Activated naive CD4-positive, alpha-beta T cell treated with anti-CD3 and anti-CD28 coated beads for 36 hours (primary cell): ENCODE data around the gene SLC38A3. TPM values are rescaled to one million over a fixed set of nuclear protein-coding genes. Genes with fewer than 3 reads are reported as not detected.
"Not testable (repeated sequence)": the region's sequence is repeated elsewhere in the genome, so short reads cannot be mapped to it uniquely, and the experiment has no call there.

Source experiments
- CTCF ChIA-PET: fragments of 350-600 bp; sonication (Branson Sonifier 250); formaldehyde crosslinking; loops from one replicate; lab custom pipeline; 2021; ENCODE audit warnings: antibody characterized with exemption; lab: Charles Lee
- DNase-seq: peaks from one replicate; pipeline ENCODE4 v3.0.0-alpha.2; 2020
- H3K27ac Mint-ChIP-seq: one replicate; pipeline ENCODE4 v1.8.0; 2021; ENCODE audit warnings: mild to moderate bottlenecking, mixed read lengths
- H3K27me3 Mint-ChIP-seq: one replicate; pipeline ENCODE4 v1.8.0; 2021; ENCODE audit warnings: low read depth, mixed read lengths
- H3K36me3 Mint-ChIP-seq: one replicate; pipeline ENCODE4 v1.8.0; 2021; ENCODE audit warnings: low read depth, mixed read lengths
- H3K4me1 Mint-ChIP-seq: one replicate; pipeline ENCODE4 v1.8.0; 2021; ENCODE audit warnings: low read depth, mixed read lengths
- H3K4me3 Mint-ChIP-seq: one replicate; pipeline ENCODE4 v1.8.0; 2021; ENCODE audit warnings: mild to moderate bottlenecking, moderate library complexity, mixed read lengths
- H3K9me3 Mint-ChIP-seq: one replicate; pipeline ENCODE4 v1.8.0; 2021; ENCODE audit warnings: mixed read lengths
- intact Hi-C: fragments of 100-400 bp; cut with micrococcal nuclease; formaldehyde crosslinking; loops from one replicate; pipeline ENCODE4 v1.15.1; 2023
- total RNA-seq, 2 experiments: library from RNA; stranded (reverse); gene quantifications; one replicate each; pipeline ENCODE4 v1.2.3, GENCODE V29; 2021

Gene SLC38A3
- total RNA-seq, 2 experiments from 2014 or later, result not detected

DNA sequence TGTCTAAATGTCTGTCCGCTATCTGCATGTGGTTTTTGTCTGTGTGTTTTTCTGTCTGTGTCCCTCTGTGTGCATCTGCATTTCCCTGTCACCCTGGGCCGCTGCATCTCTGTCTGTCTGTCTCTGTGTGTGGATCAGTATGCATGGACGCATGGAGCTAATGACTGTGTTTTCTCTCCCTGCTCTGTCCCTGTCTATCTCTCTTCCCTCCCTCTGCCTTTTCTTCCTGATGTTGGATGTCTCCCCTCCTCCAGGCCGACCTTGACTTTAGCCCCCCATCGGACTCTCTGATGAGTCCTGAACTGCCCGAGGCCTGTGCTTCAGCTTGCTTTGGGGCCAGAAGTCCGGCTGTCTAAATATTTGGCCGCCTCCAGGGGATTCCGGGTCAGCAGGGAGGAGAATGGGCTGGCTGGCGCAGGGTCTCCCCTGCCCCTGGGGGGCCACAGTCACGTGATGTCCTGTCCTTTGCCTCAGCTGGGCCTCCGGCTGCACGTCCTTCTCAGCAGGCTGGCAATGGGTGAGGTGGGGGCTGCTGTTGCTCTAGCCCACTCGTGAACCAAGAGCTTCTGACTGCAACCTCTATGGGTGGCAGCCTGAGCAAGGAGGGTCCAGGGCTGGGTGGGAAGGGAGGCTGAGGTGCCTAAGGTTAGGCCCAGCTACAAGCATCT lies 3.7 kb downstream of the SLC38A3 start:
- H3K9me3 Mint-ChIP-seq, result no peaks in the 10 kb centered on the region
- intact Hi-C loops, result no loop called here
- no peak overlapping the region for H3K4me3 Mint-ChIP-seq
- peaks cover 15% of the 10 kb centered on the region for H3K27me3 Mint-ChIP-seq
- no peaks in the 10 kb centered on the region for H3K36me3 Mint-ChIP-seq
- H3K4me1 Mint-ChIP-seq, result no peaks in the 10 kb centered on the region
- DNase-seq, result no peak
- no peak overlapping the region for H3K27ac Mint-ChIP-seq
- CTCF ChIA-PET, result interaction anchor here (0.7 to 1.4 kb wide), 2 partner anchors 16 to 20 kb away, joined by 3 to 4 read pairs; no protein-coding TSS in a partner anchor

GRCh38 chr3:50210176-50210509 lies 5.1 kb downstream of the SLC38A3 start:
- Mint-ChIP-seq H3K36me3 (no peaks in the 10 kb centered on the region), H3K9me3 (no peaks in the 10 kb centered on the region)
- intact Hi-C loops, result no loop called here

DNA sequence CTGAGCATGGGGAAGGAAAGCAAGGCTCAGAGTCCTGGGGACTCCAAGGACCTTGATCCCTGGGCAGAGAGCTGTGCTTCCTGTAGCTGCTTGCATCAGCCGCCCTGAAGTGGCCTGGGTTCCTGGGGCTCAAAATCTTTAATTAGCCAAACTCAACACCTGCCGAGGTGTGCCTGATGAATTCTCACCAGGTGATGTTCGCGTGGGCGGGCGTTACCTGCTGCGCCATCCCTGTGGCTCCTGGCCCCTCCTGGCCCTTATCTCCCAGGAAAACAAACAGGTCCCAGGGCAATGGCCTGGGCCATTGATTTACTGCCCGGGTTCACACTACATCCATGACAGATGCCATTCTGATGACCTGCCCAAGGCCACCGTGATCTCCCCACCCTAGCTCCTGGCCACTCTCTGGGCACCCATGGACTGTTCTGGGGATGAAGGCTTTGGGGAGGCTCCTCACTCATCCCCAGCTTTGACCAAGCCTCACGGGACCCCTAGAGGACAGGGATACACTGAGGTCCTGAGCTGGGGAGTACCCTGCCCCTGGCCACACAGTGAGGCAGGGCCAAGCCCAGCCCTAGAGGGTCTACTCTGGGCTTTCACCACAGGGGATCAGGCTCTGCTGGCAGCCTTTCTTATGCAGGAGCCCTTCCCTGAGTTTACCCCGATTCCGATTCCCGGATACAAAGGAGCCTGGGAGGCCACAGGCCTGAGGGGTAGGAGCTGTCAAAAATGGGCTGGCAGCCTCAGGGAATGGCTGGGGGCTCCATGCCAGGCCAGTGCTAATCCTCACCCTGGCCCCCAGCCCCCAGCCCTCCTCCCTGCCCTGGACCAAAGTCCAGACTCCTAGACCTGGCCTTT lies 5.7 kb downstream of the SLC38A3 start:
- no peaks in the 10 kb centered on the region for H3K36me3 Mint-ChIP-seq
- no peaks in the 10 kb centered on the region for H3K4me1 Mint-ChIP-seq

More at GRCh38 chr3:50210176-50210509, 5.1 kb downstream of the SLC38A3 start:
- DNase-seq, result no peak
- H3K27ac Mint-ChIP-seq, result no peak overlapping the region
- H3K4me1 Mint-ChIP-seq, result no peaks in the 10 kb centered on the region
- H3K4me3 Mint-ChIP-seq, result no peak overlapping the region
- CTCF ChIA-PET, result interaction anchor here (0.7 to 1.4 kb wide), 6 partner anchors 14 to 18 kb away, joined by 3 to 6 read pairs (median 4); no protein-coding TSS in a partner anchor
- peaks cover 10% of the 10 kb centered on the region for H3K27me3 Mint-ChIP-seq

GRCh38 chr3:50211368-50211717 lies 6.3 kb downstream of the SLC38A3 start:
- H3K4me3 Mint-ChIP-seq, intact Hi-C loops, H3K27me3 Mint-ChIP-seq, DNase-seq, H3K4me1 Mint-ChIP-seq, H3K9me3 Mint-ChIP-seq, H3K36me3 Mint-ChIP-seq, H3K27ac Mint-ChIP-seq: not testable (repeated sequence)
- CTCF ChIA-PET, result interaction anchor here (0.9 to 1.0 kb wide), 2 partner anchors 17 to 91 kb away, joined by 3 read pairs; no protein-coding TSS in a partner anchor

More for the DNA sequence above, 5.7 kb downstream of the SLC38A3 start:
- Mint-ChIP-seq H3K27me3 (peaks cover 10% of the 10 kb centered on the region), H3K27ac (no peak overlapping the region), H3K4me3 (no peak overlapping the region), H3K9me3 (no peaks in the 10 kb centered on the region)
- no peak for DNase-seq
- intact Hi-C loops, result no loop called here
- CTCF ChIA-PET, result interaction anchor here (0.7 to 1.4 kb wide), 7 partner anchors 14 to 91 kb away, joined by 3 to 6 read pairs (median 4); no protein-coding TSS in a partner anchor

- no peak for DNase-seq
- intact Hi-C loops, result no loop called here
- no peak overlapping the region for H3K27ac Mint-ChIP-seq
- H3K36me3 Mint-ChIP-seq, result no peaks in the 10 kb centered on the region
- CTCF ChIA-PET, result interaction anchor here (1.0 to 1.6 kb wide), 2 partner anchors 18 to 19 kb away, joined by 3 read pairs; no protein-coding TSS in a partner anchor
- no peaks in the 10 kb centered on the region for H3K4me1 Mint-ChIP-seq
- H3K9me3 Mint-ChIP-seq, result no peaks in the 10 kb centered on the region
- peaks cover 1% of the 10 kb centered on the region for H3K27me3 Mint-ChIP-seq
- H3K4me3 Mint-ChIP-seq, result no peak overlapping the region
Observed at GRCh38 chr3:50211930-50212329, 6.9 kb downstream of the SLC38A3 start.

DNA sequence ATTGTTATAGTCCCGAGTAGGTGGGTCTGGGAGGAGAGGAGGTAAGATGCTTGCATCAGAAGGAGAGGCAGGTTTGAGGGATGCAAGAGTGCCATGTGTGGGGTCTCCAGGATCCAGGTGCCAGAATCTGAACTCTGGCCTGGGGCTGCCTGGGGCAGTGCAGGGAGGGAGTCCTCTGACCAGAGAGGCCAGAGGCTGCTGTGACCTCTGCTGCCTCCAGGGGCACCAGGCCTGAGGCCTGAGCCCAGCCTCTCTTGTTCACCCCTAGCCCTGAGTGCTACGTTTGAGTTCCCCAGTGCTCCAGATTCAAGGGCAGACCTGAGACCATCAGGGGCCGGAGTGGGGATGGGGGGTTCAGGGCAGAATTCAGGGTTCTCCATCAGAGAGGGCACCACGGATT lies 7.4 kb downstream of the SLC38A3 start:
- no peaks in the 10 kb centered on the region for H3K27me3 Mint-ChIP-seq
- no peaks in the 10 kb centered on the region for H3K36me3 Mint-ChIP-seq
- H3K9me3 Mint-ChIP-seq, result no peaks in the 10 kb centered on the region
- intact Hi-C loops, result no loop called here
- CTCF ChIA-PET, result interaction anchor here (1.6 kb wide), 1 partner anchor 18 kb away, joined by 3 read pairs; no protein-coding TSS in a partner anchor
- DNase-seq, result no peak
- no peak overlapping the region for H3K4me3 Mint-ChIP-seq
- H3K27ac Mint-ChIP-seq, result no peak overlapping the region
- no peaks in the 10 kb centered on the region for H3K4me1 Mint-ChIP-seq

DNA sequence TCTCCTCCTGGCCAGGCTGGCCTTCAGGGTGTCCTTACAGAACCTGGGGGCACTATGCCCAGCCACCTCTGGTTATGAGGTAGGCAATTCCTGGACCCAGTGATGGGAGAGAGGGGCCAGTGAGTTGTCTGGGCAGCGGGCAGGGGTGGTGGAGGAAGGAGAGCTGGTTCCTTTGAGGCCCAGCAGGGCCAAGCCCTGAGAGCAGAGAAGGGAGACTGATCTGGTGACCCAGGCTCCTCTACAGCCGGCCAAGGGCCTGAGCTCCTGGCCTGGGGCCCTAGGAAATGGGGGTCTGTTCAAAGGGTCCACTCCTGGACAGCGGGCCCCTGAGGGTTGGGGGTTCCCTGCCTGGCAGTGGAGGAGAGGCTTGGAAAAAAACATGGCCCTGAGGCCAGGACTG lies 7.9 kb downstream of the SLC38A3 start:
- CTCF ChIA-PET, result interaction anchor here (1.2 to 1.6 kb wide), 2 partner anchors 18 to 19 kb away, joined by 3 read pairs; no protein-coding TSS in a partner anchor

GRCh38 chr3:50213373-50213772 lies 8.3 kb downstream of the SLC38A3 start:
- H3K27me3 Mint-ChIP-seq, result no peaks in the 10 kb centered on the region
- CTCF ChIA-PET, result interaction anchor here (1.2 to 1.6 kb wide), 2 partner anchors 18 to 19 kb away, joined by 3 read pairs; no protein-coding TSS in a partner anchor
- intact Hi-C loops, result no loop called here
- no peak overlapping the region for H3K27ac Mint-ChIP-seq
- H3K36me3 Mint-ChIP-seq, result no peaks in the 10 kb centered on the region
- no peaks in the 10 kb centered on the region for H3K9me3 Mint-ChIP-seq
- no peak for DNase-seq
- no peaks in the 10 kb centered on the region for H3K4me1 Mint-ChIP-seq
- H3K4me3 Mint-ChIP-seq, result no peak overlapping the region

More for the DNA sequence above, 7.9 kb downstream of the SLC38A3 start:
- Mint-ChIP-seq H3K36me3 (no peaks in the 10 kb centered on the region), H3K27me3 (no peaks in the 10 kb centered on the region), H3K27ac (no peak overlapping the region), H3K9me3 (no peaks in the 10 kb centered on the region), H3K4me1 (no peaks in the 10 kb centered on the region), H3K4me3 (no peak overlapping the region)
- no peak for DNase-seq
- intact Hi-C loops, result no loop called here

GRCh38 chr3:50214824-50215223 lies 9.8 kb downstream of the SLC38A3 start:
- Mint-ChIP-seq H3K9me3 (no peaks in the 10 kb centered on the region), H3K36me3 (no peaks in the 10 kb centered on the region), H3K27ac (no peak overlapping the region), H3K27me3 (no peaks in the 10 kb centered on the region), H3K4me3 (no peak overlapping the region), H3K4me1 (no peaks in the 10 kb centered on the region)
- intact Hi-C loops, result no loop called here
- CTCF ChIA-PET, result interaction anchor here (1.2 kb wide), 1 partner anchor 12 kb away, joined by 8 read pairs; no protein-coding TSS in a partner anchor
- no peak for DNase-seq

GRCh38 chr3:50215529-50215928 lies 10.5 kb downstream of the SLC38A3 start:
- CTCF ChIA-PET, result interaction anchor here (1.1 to 1.2 kb wide), 2 partner anchors 11 to 21 kb away, joined by 3 to 8 read pairs; no protein-coding TSS in a partner anchor
- no peak overlapping the region for H3K4me3 Mint-ChIP-seq

GRCh38 chr3:50217681-50218080 lies 12.6 kb downstream of the SLC38A3 start:
- Mint-ChIP-seq H3K27ac (no peak overlapping the region), H3K27me3 (no peaks in the 10 kb centered on the region), H3K9me3 (no peaks in the 10 kb centered on the region), H3K4me1 (no peaks in the 10 kb centered on the region), H3K36me3 (no peaks in the 10 kb centered on the region), H3K4me3 (no peak overlapping the region)
- DNase-seq, result no peak
- CTCF ChIA-PET, result interaction anchor here (0.8 to 3.5 kb wide), 3 partner anchors 9 to 29 kb away, joined by 4 to 19 read pairs (median 5); no protein-coding TSS in a partner anchor
- intact Hi-C loops, result no loop called here

More at GRCh38 chr3:50215529-50215928, 10.5 kb downstream of the SLC38A3 start:
- Mint-ChIP-seq H3K9me3 (no peaks in the 10 kb centered on the region), H3K36me3 (no peaks in the 10 kb centered on the region), H3K4me1 (no peaks in the 10 kb centered on the region), H3K27me3 (no peaks in the 10 kb centered on the region), H3K27ac (no peak overlapping the region)
- intact Hi-C loops, result no loop called here
- no peak for DNase-seq

GRCh38 chr3:50218448-50218847 lies 13.4 kb downstream of the SLC38A3 start:
- no peaks in the 10 kb centered on the region for H3K27me3 Mint-ChIP-seq
- H3K27ac Mint-ChIP-seq, result no peak overlapping the region
- CTCF ChIA-PET, result interaction anchor here (0.8 to 3.5 kb wide), 4 partner anchors 8 to 28 kb away, joined by 3 to 19 read pairs (median 4); no protein-coding TSS in a partner anchor
- H3K36me3 Mint-ChIP-seq, result no peaks in the 10 kb centered on the region
- no peaks in the 10 kb centered on the region for H3K9me3 Mint-ChIP-seq
- no peak for DNase-seq
- intact Hi-C loops, result no loop called here
- no peaks in the 10 kb centered on the region for H3K4me1 Mint-ChIP-seq
- H3K4me3 Mint-ChIP-seq, result no peak overlapping the region
